ENCODE data around the gene PCGF3.

DNA sequence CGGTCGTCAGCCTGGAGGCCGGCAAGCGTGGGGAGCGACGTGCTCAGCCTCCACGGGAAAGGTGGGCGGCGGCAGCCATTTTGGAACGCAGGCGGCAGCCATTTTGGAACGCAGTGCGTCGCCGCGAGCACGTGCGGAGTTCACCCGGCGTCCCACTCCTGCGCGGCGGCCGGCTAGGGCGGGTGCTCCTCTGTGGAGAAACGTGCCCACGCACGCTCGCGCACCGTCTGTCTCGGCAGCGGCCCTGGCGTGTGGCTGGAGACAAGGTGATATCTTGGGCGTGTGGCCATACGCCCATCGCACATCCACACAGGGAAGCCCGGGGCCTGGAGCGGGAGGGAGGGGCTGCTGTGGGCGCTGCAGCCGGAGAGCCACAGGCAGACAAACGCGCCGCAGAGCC, 99.2 kb downstream of the PCGF3 start:
- TF ChIP-seq TAF1 (IDR thresholded peaks at IDR 0.05; ENCODE audit: borderline replicate concordance, insufficient read depth, low read length) (no peak), SIN3A (IDR thresholded peaks at IDR 0.05; ENCODE audit: borderline replicate concordance, insufficient read depth, low read length) (no peak), POLR2AphosphoS5 (IDR thresholded peaks at IDR 0.05; ENCODE audit: low read depth, low read length) (no peak), FOXP2 (optimal IDR thresholded peaks at IDR 0.05; ENCODE audit: borderline replicate concordance, extremely low read depth, extremely low read length, insufficient read depth) (no peak)
- TF ChIP-seq, protein P1, sequence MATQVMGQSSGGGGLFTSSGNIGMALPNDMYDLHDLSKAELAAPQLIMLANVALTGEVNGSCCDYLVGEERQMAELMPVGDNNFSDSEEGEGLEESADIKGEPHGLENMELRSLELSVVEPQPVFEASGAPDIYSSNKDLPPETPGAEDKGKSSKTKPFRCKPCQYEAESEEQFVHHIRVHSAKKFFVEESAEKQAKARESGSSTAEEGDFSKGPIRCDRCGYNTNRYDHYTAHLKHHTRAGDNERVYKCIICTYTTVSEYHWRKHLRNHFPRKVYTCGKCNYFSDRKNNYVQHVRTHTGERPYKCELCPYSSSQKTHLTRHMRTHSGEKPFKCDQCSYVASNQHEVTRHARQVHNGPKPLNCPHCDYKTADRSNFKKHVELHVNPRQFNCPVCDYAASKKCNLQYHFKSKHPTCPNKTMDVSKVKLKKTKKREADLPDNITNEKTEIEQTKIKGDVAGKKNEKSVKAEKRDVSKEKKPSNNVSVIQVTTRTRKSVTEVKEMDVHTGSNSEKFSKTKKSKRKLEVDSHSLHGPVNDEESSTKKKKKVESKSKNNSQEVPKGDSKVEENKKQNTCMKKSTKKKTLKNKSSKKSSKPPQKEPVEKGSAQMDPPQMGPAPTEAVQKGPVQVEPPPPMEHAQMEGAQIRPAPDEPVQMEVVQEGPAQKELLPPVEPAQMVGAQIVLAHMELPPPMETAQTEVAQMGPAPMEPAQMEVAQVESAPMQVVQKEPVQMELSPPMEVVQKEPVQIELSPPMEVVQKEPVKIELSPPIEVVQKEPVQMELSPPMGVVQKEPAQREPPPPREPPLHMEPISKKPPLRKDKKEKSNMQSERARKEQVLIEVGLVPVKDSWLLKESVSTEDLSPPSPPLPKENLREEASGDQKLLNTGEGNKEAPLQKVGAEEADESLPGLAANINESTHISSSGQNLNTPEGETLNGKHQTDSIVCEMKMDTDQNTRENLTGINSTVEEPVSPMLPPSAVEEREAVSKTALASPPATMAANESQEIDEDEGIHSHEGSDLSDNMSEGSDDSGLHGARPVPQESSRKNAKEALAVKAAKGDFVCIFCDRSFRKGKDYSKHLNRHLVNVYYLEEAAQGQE (IDR thresholded peaks at IDR 0.05; ENCODE audit: insufficient read depth in 1 of 2, low read depth in 2 of 2, low read length in 2 of 2): no peak
